ENCODE results near the gene TICAM2. TPM values are rescaled to one million over a fixed set of nuclear protein-coding genes. Genes with fewer than 3 reads are reported as not detected.

Gene TICAM2
- total and polyA plus RNA-seq, 2 of the 8 experiments (the other 6 are each of a cell fraction or from before 2014, with no cell fraction given), result 0.02 TPM; not detected in 1

GRCh38 chr5:115555084-115555633 lies 47.1 kb downstream of the TICAM2 start:
- no peak overlapping the region for H2BK20ac ChIP-seq (ENCODE audit: low read length)
- no peak overlapping the region for H3K56ac ChIP-seq (replicated peaks; ENCODE audit: insufficient read length, low read depth, low read length)
- no peak overlapping the region for H2AFZ ChIP-seq (ENCODE audit: low read length)
- H3K4me1 ChIP-seq (replicated peaks in 1 of 4; ENCODE audit: control insufficient read depth in 3 of 4, insufficient read depth in 4 of 4, low read length in 3 of 4), result peaks cover 3 to 6% (median 3%) of the 10 kb centered on the region in 4 experiments; a peak in 6 of 7 replicates
- no peak overlapping the region for H3K4me2 ChIP-seq (ENCODE audit: insufficient read depth in 1 of 2, low read depth in 2 of 2, low read length in 2 of 2)
- H3K9me3 ChIP-seq (ENCODE audit: insufficient read depth in 2 of 2, low read depth in 1 of 2, low read length in 1 of 2), result no peaks in the 10 kb centered on the region
- FAIRE-seq (no peak), DNase-seq (ENCODE audit: low read depth in 1 of 2, low spot score in 2 of 2) (no peak)
- H4K20me1 ChIP-seq (replicated peaks in 1 of 2; ENCODE audit: control insufficient read depth in 1 of 2, insufficient read depth in 2 of 2, low read length in 2 of 2), result no peaks in the 10 kb centered on the region
- H3K9ac ChIP-seq (replicated peaks in 1 of 4; ENCODE audit: extremely low read depth in 1 of 4, low read depth in 3 of 4, low read length in 3 of 4), result no peak overlapping the region
- H3K18ac ChIP-seq (ENCODE audit: extremely low read depth, low read length), result no peak overlapping the region
- H2BK12ac ChIP-seq (ENCODE audit: low read depth, low read length), result no peak overlapping the region
- H3K23me2 ChIP-seq (ENCODE audit: low read depth, low read length), result no peaks in the 10 kb centered on the region
- 89% methylated on average over 4 of the region's 4 CpGs; no CpG with 5 or more reads in 1 of the 2 experiments for WGBS, 2 experiments (ENCODE audit: extremely low coverage in 1 of 2, insufficient coverage in 1 of 2, insufficient read length in 1 of 2, insufficient replicate concordance in 2 of 2, low coverage in 1 of 2, low lambda C conversion rate in 2 of 2, missing lambda C conversion rate in 1 of 2)
- no peak overlapping the region for H3K14ac ChIP-seq (ENCODE audit: insufficient read length)
- H4K8ac ChIP-seq (ENCODE audit: extremely low read depth, insufficient read depth, low read length), result no peak overlapping the region
- no peak overlapping the region for H2BK15ac ChIP-seq (ENCODE audit: low read length)
- H2BK5ac ChIP-seq (ENCODE audit: low read depth, low read length), result no peak overlapping the region
- H2BK120ac ChIP-seq (replicated peaks; ENCODE audit: low read depth, low read length), result no peak overlapping the region
- TF ChIP-seq POU5F1 (IDR thresholded peaks at IDR 0.05; ENCODE audit: low read depth, low read length) (no peak), ASH2L (IDR thresholded peaks at IDR 0.05; ENCODE audit: low read length) (no peak), NRF1 (IDR thresholded peaks at IDR 0.05; ENCODE audit: low read depth, low read length) (no peak), EGR1 (IDR thresholded peaks at IDR 0.05; ENCODE audit: borderline replicate concordance, low read depth, low read length) (no peak), TBP (IDR thresholded peaks at IDR 0.05; ENCODE audit: low read depth, low read length) (no peak), MAX (IDR thresholded peaks at IDR 0.05) (no peak), MAFK (IDR thresholded peaks at IDR 0.05; ENCODE audit: low read depth, low read length) (no peak), PHF8 (conservative IDR thresholded peaks at IDR 0.05; ENCODE audit: low read depth, low read length) (no peak)
- POLR2A ChIA-PET (ENCODE audit: partially characterized antibody), result interaction anchor here (0.6 kb wide), 1 partner anchor 52 kb away, joined by 3 read pairs; no protein-coding TSS in a partner anchor
- H2AK5ac ChIP-seq (ENCODE audit: low read depth, low read length), result no peak overlapping the region
- H3K79me2 ChIP-seq (ENCODE audit: control insufficient read depth in 1 of 2, insufficient read depth in 2 of 2, low read length in 2 of 2), result no peaks in the 10 kb centered on the region
- no peak overlapping the region for H3K27ac ChIP-seq (ENCODE audit: low read depth, low read length)
- H4K5ac ChIP-seq (ENCODE audit: insufficient read length, low read depth, low read length), result no peak overlapping the region
- H4K91ac ChIP-seq (replicated peaks; ENCODE audit: insufficient read length, low read length), result no peak overlapping the region
- CTCF ChIA-PET (ENCODE audit: partially characterized antibody), result interaction anchor here (1.0 to 8.4 kb wide), 5 partner anchors 9 to 284 kb away, joined by 3 to 107 read pairs (median 3); no protein-coding TSS in a partner anchor
- H3K36me3 ChIP-seq (ENCODE audit: control insufficient read depth in 2 of 4, insufficient read depth in 4 of 4, low read length in 3 of 4), result no peaks in the 10 kb centered on the region
- H3K4me3 ChIP-seq (ENCODE audit: extremely low read depth in 1 of 4, insufficient read depth in 2 of 4, low read depth in 3 of 4, low read length in 4 of 4), result no peak overlapping the region
- no peak overlapping the region for H3K4ac ChIP-seq (replicated peaks; ENCODE audit: insufficient read length, low read depth, low read length)
- no peak overlapping the region for H3K23ac ChIP-seq (ENCODE audit: insufficient read length)
- no peaks in the 10 kb centered on the region for H3K79me1 ChIP-seq (ENCODE audit: low read depth, low read length)
- no peaks in the 10 kb centered on the region for H3K27me3 ChIP-seq (replicated peaks in 1 of 4; ENCODE audit: control insufficient read depth in 3 of 4, extremely low read depth in 1 of 4, insufficient read depth in 3 of 4, low read length in 3 of 4)

Data from H1 (cell line).